ENCODE data around the gene HPD. TPM values are rescaled to one million over a fixed set of nuclear protein-coding genes. Genes with fewer than 3 reads are reported as not detected.

The HPD gene
- total and polyA plus RNA-seq, 7 donors, result 0.27 to 2.8 (median 0.61) TPM; not detected in 1

DNA sequence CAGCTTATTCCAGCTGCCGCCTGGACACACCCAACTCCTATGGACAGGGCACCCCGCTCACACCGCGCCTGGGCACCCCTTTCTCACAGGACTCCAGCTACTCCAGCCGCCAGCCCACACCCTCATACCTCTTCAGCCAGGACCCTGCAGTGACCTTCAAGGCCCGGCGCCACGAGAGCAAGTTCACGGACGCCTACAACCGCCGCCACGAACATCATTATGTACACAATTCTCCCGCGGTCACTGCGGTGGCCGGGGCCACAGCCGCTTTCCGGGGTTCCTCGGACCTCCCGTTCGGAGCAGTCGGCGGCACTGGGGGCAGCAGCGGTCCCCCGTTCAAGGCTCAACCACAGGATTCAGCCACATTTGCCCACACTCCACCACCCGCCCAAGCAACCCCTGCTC, 48.9 kb downstream of the HPD start:
- TF ChIP-seq EP300 (IDR thresholded peaks at IDR 0.05) (no peak), POLR2AphosphoS5 (IDR thresholded peaks at IDR 0.05) (no peak), POLR2A (IDR thresholded peaks at IDR 0.05) (no peak)
- TF ChIP-seq, protein P1, sequence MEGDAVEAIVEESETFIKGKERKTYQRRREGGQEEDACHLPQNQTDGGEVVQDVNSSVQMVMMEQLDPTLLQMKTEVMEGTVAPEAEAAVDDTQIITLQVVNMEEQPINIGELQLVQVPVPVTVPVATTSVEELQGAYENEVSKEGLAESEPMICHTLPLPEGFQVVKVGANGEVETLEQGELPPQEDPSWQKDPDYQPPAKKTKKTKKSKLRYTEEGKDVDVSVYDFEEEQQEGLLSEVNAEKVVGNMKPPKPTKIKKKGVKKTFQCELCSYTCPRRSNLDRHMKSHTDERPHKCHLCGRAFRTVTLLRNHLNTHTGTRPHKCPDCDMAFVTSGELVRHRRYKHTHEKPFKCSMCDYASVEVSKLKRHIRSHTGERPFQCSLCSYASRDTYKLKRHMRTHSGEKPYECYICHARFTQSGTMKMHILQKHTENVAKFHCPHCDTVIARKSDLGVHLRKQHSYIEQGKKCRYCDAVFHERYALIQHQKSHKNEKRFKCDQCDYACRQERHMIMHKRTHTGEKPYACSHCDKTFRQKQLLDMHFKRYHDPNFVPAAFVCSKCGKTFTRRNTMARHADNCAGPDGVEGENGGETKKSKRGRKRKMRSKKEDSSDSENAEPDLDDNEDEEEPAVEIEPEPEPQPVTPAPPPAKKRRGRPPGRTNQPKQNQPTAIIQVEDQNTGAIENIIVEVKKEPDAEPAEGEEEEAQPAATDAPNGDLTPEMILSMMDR (IDR thresholded peaks at IDR 0.05), result no peak
- no peak overlapping the region for H3K4me3 ChIP-seq
- H3K4me1 ChIP-seq, result peaks cover 0 to 77% (median 66%) of the 10 kb centered on the region in 4 donors
- WGBS, 2 donors, result 89 to 92% methylated on average over 27 of the region's 27 CpGs
- H3K9me3 ChIP-seq, result no peaks in the 10 kb centered on the region
- H3K36me3 ChIP-seq, result peaks cover 25 to 40% (median 33%) of the 10 kb centered on the region in 4 donors
- H3K27ac ChIP-seq, result peak overlapping the region in 1 of 4 donors; percentile 83
- H3K27me3 ChIP-seq, result no peaks in the 10 kb centered on the region
- intact Hi-C loops (cut with DNase I), result loop anchor here (2.0 to 10.0 kb wide), 3 partner anchors 33 to 255 kb away; no protein-coding TSS in a partner anchor
- no peak for DNase-seq

GRCh38 chr12:121808623-121809022, 50.0 kb downstream of the HPD start:
- intact Hi-C loops (cut with DNase I), result loop anchor here (10.0 kb wide), 1 partner anchor 256 kb away; no protein-coding TSS in a partner anchor
- Histone ChIP-seq H3K4me3 (no peak overlapping the region), H3K27me3 (no peaks in the 10 kb centered on the region), H3K4me1 (peaks cover 0 to 73% (median 65%) of the 10 kb centered on the region in 4 donors), H3K27ac (no peak overlapping the region), H3K9me3 (no peaks in the 10 kb centered on the region), H3K36me3 (peaks cover 21 to 35% (median 28%) of the 10 kb centered on the region in 4 donors)
- no peak for DNase-seq
- WGBS, 2 donors, result 90 to 95% methylated on average over 8 of the region's 8 CpGs
- no peak for TF ChIP-seq POLR2AphosphoS5 (IDR thresholded peaks at IDR 0.05)

DNA sequence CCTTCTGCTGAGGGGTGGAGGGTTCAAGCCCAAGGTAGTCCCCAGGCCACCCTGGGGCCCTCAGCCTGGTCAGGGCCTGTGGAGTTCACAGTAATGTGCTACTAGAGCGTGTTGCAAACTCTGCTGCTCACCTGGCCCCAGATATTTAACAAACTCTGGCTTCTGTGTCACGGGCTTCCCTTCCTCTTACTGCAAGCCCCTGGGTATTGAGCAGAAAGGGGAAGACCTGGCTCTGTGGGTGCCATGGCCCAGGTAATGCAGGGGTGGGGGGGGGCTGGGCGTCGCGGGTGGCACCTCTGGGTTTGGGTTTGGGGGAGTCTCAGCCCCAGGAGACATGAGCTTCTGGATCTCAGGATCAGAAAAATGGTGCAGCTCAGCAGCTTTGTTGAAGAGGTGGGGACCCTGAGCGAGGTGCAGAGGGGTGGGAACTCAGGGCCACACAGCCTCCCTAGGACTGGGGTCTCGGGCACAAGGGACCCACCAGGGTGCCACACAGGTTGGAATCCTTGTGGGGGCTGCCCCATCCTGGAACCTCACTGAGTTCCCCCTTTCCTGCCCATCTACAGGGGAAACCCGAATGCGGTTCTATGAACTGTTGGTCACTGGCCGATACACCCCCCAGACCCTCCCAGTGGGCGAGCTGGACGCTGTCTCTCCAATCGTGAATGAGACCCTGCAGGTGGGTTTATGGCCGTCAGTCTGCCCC, 50.9 kb downstream of the HPD start:
- Histone ChIP-seq H3K27ac (peak overlapping the region in 2 of 4 donors; percentile 100), H3K4me1 (peaks cover 0 to 65% (median 56%) of the 10 kb centered on the region in 4 donors)

GRCh38 chr12:121806546-121807423, 51.9 kb downstream of the HPD start:
- H3K4me3 ChIP-seq, result peak overlapping the region; percentile 62 to 81 (median 78)
- TF ChIP-seq, protein P1 (IDR thresholded peaks at IDR 0.05), result no peak
- TF ChIP-seq POLR2A (IDR thresholded peaks at IDR 0.05) (no peak), POLR2AphosphoS5 (IDR thresholded peaks at IDR 0.05) (no peak), EP300 (IDR thresholded peaks at IDR 0.05) (no peak)
- DNase-seq, result no peak
- H3K27ac ChIP-seq, result peak overlapping the region; percentile 100
- 18 to 46% methylated on average over 21 of the region's 21 CpGs for WGBS, 2 donors
- H3K36me3 ChIP-seq, result peaks cover 21 to 35% (median 26%) of the 10 kb centered on the region in 4 donors
- H3K9me3 ChIP-seq, result no peaks in the 10 kb centered on the region
- H3K27me3 ChIP-seq, result no peaks in the 10 kb centered on the region
- intact Hi-C loops (cut with DNase I), result loop anchor here (10.0 kb wide), 1 partner anchor 258 kb away; no protein-coding TSS in a partner anchor
- peaks cover 0 to 55% (median 50%) of the 10 kb centered on the region in 4 donors for H3K4me1 ChIP-seq

More for the DNA sequence above, 50.9 kb downstream of the HPD start:
- H3K4me3 ChIP-seq, result no peak overlapping the region
- 81 to 83% methylated on average over 14 of the region's 14 CpGs for WGBS, 2 donors
- peaks cover 21 to 35% (median 26%) of the 10 kb centered on the region in 4 donors for H3K36me3 ChIP-seq
- H3K9me3 ChIP-seq, result no peaks in the 10 kb centered on the region
- no peaks in the 10 kb centered on the region for H3K27me3 ChIP-seq
- intact Hi-C loops (cut with DNase I), result loop anchor here (10.0 kb wide), 1 partner anchor 257 kb away; no protein-coding TSS in a partner anchor
- DNase-seq, result no peak
- TF ChIP-seq, protein P1 (IDR thresholded peaks at IDR 0.05), result no peak
- TF ChIP-seq EP300 (IDR thresholded peaks at IDR 0.05) (no peak), POLR2A (IDR thresholded peaks at IDR 0.05) (no peak), POLR2AphosphoS5 (IDR thresholded peaks at IDR 0.05) (no peak)
